PC-3 (cell line): ENCODE measurements around the gene SLIT1. TPM values are rescaled to one million over a fixed set of nuclear protein-coding genes. Genes with fewer than 3 reads are reported as not detected.

Experiments used
- ATAC-seq: fragments of 200-7000 bp; cut with Tn5 transposase; 2 replicates; pipeline ENCODE4 v1.9.1; 2020; ENCODE audit warnings: mild to moderate bottlenecking, moderate library complexity
- BruUV-seq: library from RNA; stranded (reverse); fragments of 400-500 nt; replicated peaks from 2 replicates; lab custom pipeline; 2021; lab: Mats Ljungman, UMichigan
- CTCF ChIA-PET: fragments of 300-600 bp; sonication (Branson Sonifier 250); formaldehyde crosslinking; loops from one replicate; lab custom pipeline; 2022; ENCODE audit warnings: antibody characterized with exemption; lab: Charles Lee
- POLR2A ChIA-PET: fragments of 300-600 bp; sonication (Branson Sonifier 250); formaldehyde crosslinking; loops from one replicate; lab custom pipeline; 2022; ENCODE audit warnings: antibody characterized with exemption; ENCODE audit not compliant: unreplicated experiment; lab: Charles Lee
- DNase-seq: peaks from one replicate; pipeline ENCODE4 v3.0.0-alpha.2; 2015
- H2AFZ ChIP-seq: fragments of 300-600 bp; sonication (generic); 2 replicates; pipeline ENCODE4 v1.6.0; 2016; ENCODE audit warnings: antibody characterized with exemption, low read length
- H3F3A ChIP-seq: fragments of 300-600 bp; sonication (generic); one replicate; pipeline ENCODE4 v1.6.0; 2017; ENCODE audit warnings: antibody characterized with exemption, low read length, control low read depth, mild to moderate bottlenecking; ENCODE audit not compliant: unreplicated experiment
- H3K27ac ChIP-seq: fragments of 300-600 bp; sonication (generic); 2 replicates; pipeline ENCODE4 v1.5.1; 2016; ENCODE audit warnings: mild to moderate bottlenecking, low read length
- H3K27me3 ChIP-seq: fragments of 300-600 bp; sonication (generic); 2 replicates; pipeline ENCODE4 v1.6.1; 2016; ENCODE audit warnings: low read length, mixed read lengths
- H3K36me3 ChIP-seq: fragments of 300-600 bp; sonication (generic); 2 replicates; pipeline ENCODE4 v1.6.1; 2016; ENCODE audit warnings: low read depth, mixed run types, low read length, mixed read lengths
- H3K4me1 ChIP-seq: fragments of 300-600 bp; sonication (generic); 2 replicates; pipeline ENCODE4 v1.5.1; 2016; ENCODE audit warnings: low read length; ENCODE audit not compliant: insufficient read depth
- H3K4me2 ChIP-seq: fragments of 300-600 bp; sonication (generic); 2 replicates; pipeline ENCODE4 v1.6.0; 2016; ENCODE audit warnings: low read length
- H3K4me3 ChIP-seq: fragments of 300-600 bp; sonication (generic); 2 replicates; pipeline ENCODE4 v1.5.1; 2016; ENCODE audit warnings: mild to moderate bottlenecking, low read length, mixed read lengths
- H3K79me2 ChIP-seq: fragments of 300-600 bp; sonication (generic); 2 replicates; pipeline ENCODE4 v1.6.1; 2017; ENCODE audit warnings: low read length, mixed read lengths
- H3K9ac ChIP-seq: fragments of 300-600 bp; sonication (generic); 2 replicates; pipeline ENCODE4 v1.6.0; 2016; ENCODE audit warnings: mild to moderate bottlenecking, low read length
- H3K9me2 ChIP-seq: fragments of 300-600 bp; sonication (generic); replicated peaks from 2 replicates; pipeline ENCODE4 v1.6.1; 2016; ENCODE audit warnings: mixed run types, low read length, mixed read lengths
- H3K9me3 ChIP-seq: fragments of 300-600 bp; sonication (generic); 2 replicates; pipeline ENCODE4 v1.6.1; 2016; ENCODE audit warnings: low read length, mixed read lengths
- H4K20me1 ChIP-seq: fragments of 300-600 bp; sonication (generic); 2 replicates; pipeline ENCODE4 v1.6.1; 2016; ENCODE audit warnings: low read length, mixed read lengths
- EZH2 ChIP-seq: fragments of 300-600 bp; sonication (generic); IDR thresholded peaks from one replicate; pipeline ENCODE4 v1.6.1; 2017; ENCODE audit warnings: antibody characterized with exemption, mild to moderate bottlenecking, low read length; ENCODE audit not compliant: unreplicated experiment
- EZH2phosphoT487 ChIP-seq: fragments of 300-600 bp; sonication (generic); IDR thresholded peaks from 2 replicates; pipeline ENCODE4 v1.6.1; 2018; ENCODE audit warnings: mild to moderate bottlenecking, antibody characterized with exemption, low read length, borderline replicate concordance
- intact Hi-C: fragments of 100-400 bp; cut with micrococcal nuclease; formaldehyde crosslinking; loops from 2 replicates; pipeline ENCODE4 v1.9.0; 2023
- total RNA-seq: library from RNA; depleted of rRNA; stranded (reverse); fragments of >200 nt; gene quantifications from 2 replicates; pipeline ENCODE4 v1.2.3, GENCODE V29; 2014
- TF ChIP-seq, protein P1 (sequence below): fragments of 300-600 bp; sonication (generic); conservative IDR thresholded peaks from 2 replicates; pipeline ENCODE4 v1.5.1; 2017; ENCODE audit warnings: antibody characterized with exemption, low read depth, mild to moderate bottlenecking, low read length

The SLIT1 gene
- total RNA-seq, 1 experiment from 2014 or later: not detected

DNA sequence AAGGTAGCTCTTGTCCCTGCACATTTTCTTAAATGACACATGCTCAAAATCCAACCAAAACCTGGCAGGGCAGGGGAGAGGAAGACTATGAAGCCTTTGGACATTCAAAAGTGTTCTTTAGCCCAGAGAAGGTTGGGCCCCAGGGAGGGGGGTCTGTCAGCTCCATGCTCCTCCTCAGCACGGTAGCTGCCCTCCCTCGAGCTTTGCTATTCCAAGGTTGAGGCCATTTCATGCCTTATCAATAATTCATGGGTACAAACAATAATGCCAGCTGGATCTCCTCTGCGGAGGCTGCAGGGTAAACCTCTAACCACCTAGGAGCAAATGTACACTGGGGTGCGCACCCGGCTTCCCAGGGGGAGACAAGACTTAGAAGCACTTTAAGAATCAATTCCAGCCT, 61.5 kb downstream of the SLIT1 start:
- Histone ChIP-seq H3K36me3 (no peaks in the 10 kb centered on the region), H3K27ac (no peak overlapping the region), H3K79me2 (no peaks in the 10 kb centered on the region), H3K9me3 (no peaks in the 10 kb centered on the region), H3K9me2 (no peaks in the 10 kb centered on the region), H4K20me1 (no peaks in the 10 kb centered on the region), H3K9ac (no peak overlapping the region), H3K27me3 (peaks cover 34% of the 10 kb centered on the region), H3K4me1 (no peaks in the 10 kb centered on the region), H3F3A (no peaks in the 10 kb centered on the region), H3K4me3 (no peak overlapping the region), H2AFZ (no peak overlapping the region), H3K4me2 (no peak overlapping the region)
- ChIA-PET POLR2A (no interaction called here), CTCF (interaction anchor here (0.5 kb wide), 1 partner anchor 607 kb away, joined by 3 read pairs; no protein-coding TSS in a partner anchor)
- ATAC-seq (no peak), DNase-seq (no peak)
- intact Hi-C loops: no loop called here
- BruUV-seq: no TSS peak
- TF ChIP-seq, protein P1, sequence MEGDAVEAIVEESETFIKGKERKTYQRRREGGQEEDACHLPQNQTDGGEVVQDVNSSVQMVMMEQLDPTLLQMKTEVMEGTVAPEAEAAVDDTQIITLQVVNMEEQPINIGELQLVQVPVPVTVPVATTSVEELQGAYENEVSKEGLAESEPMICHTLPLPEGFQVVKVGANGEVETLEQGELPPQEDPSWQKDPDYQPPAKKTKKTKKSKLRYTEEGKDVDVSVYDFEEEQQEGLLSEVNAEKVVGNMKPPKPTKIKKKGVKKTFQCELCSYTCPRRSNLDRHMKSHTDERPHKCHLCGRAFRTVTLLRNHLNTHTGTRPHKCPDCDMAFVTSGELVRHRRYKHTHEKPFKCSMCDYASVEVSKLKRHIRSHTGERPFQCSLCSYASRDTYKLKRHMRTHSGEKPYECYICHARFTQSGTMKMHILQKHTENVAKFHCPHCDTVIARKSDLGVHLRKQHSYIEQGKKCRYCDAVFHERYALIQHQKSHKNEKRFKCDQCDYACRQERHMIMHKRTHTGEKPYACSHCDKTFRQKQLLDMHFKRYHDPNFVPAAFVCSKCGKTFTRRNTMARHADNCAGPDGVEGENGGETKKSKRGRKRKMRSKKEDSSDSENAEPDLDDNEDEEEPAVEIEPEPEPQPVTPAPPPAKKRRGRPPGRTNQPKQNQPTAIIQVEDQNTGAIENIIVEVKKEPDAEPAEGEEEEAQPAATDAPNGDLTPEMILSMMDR: no peak
- TF ChIP-seq EZH2phosphoT487 (no peak), EZH2 (no peak)

DNA sequence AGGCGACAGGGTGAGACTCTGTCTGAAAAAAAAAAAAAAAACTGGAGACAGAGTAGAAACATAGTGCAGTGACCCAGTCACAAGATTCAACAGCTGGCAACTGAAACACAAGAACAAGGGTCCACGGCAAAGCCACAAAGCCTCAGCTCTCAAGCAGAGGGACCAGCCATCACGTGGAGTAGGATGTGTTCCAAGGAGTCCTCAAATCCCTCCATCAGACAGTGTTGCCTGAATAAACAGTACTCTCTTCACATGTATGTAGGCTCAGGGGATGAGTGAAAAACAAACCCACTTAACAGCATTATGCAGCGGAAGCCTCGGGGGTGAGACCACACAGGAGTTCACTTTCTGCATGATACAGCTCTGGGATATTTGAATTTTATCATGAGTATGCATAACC, 62.0 kb downstream of the SLIT1 start:
- DNase-seq: no peak
- no peak for ATAC-seq
- Histone ChIP-seq H3K27ac (no peak overlapping the region), H3F3A (no peaks in the 10 kb centered on the region), H3K9ac (no peak overlapping the region), H3K9me2 (no peaks in the 10 kb centered on the region), H2AFZ (no peak overlapping the region), H3K4me3 (no peak overlapping the region), H3K79me2 (no peaks in the 10 kb centered on the region), H3K4me2 (no peak overlapping the region), H3K9me3 (no peaks in the 10 kb centered on the region), H3K27me3 (peaks cover 34% of the 10 kb centered on the region), H3K36me3 (no peaks in the 10 kb centered on the region), H3K4me1 (no peaks in the 10 kb centered on the region), H4K20me1 (no peaks in the 10 kb centered on the region)
- ChIA-PET CTCF (interaction anchor here (0.5 kb wide), 1 partner anchor 608 kb away, joined by 3 read pairs; no protein-coding TSS in a partner anchor), POLR2A (no interaction called here)
- intact Hi-C loops: no loop called here
- no TSS peak for BruUV-seq
- TF ChIP-seq EZH2phosphoT487 (no peak), EZH2 (no peak)
- TF ChIP-seq, protein P1: no peak

DNA sequence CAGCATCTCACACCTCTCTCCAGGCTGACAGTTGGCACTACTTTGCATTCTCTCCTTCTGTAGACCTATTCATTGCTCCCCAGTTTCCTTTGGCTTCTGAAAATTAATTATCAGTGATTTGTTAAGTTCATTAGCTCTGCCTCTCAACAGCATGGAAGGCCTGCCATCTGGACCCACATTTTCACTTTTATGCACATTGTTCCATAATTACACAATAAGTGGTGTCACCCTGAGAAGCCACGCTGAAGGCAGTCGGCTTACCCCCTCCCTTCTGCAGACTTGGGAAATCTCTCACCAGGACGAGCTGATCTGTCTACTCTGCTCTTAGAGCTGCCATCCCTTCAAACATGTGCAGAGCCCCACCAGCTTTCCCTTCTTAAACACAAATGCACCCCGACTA, 64.7 kb downstream of the SLIT1 start:
- Histone ChIP-seq H3K4me2 (no peak overlapping the region), H4K20me1 (no peaks in the 10 kb centered on the region), H3K36me3 (no peaks in the 10 kb centered on the region), H3K27ac (no peak overlapping the region), H3K9me3 (no peaks in the 10 kb centered on the region), H3K9me2 (no peaks in the 10 kb centered on the region), H2AFZ (no peak overlapping the region), H3K4me1 (no peaks in the 10 kb centered on the region), H3F3A (no peaks in the 10 kb centered on the region), H3K4me3 (no peak overlapping the region), H3K79me2 (no peaks in the 10 kb centered on the region), H3K9ac (no peak overlapping the region), H3K27me3 (peaks cover 27% of the 10 kb centered on the region)
- CTCF ChIA-PET: no interaction called here
- ATAC-seq (no peak), DNase-seq (no peak)
- intact Hi-C loops: no loop called here
- POLR2A ChIA-PET: no interaction called here
- TF ChIP-seq EZH2 (no peak), EZH2phosphoT487 (no peak)
- TF ChIP-seq, protein P1: no peak
- BruUV-seq: no TSS peak
